PFSK-1 (cell line): ENCODE data around the gene RFT1.

Experiments
- FOXP2 ChIP-seq: optimal IDR thresholded peaks from 2 replicates; pipeline ENCODE3; 2011; ENCODE audit warnings: borderline replicate concordance, control low read depth, inconsistent platforms; ENCODE audit not compliant: insufficient read depth; ENCODE audit errors: extremely low read length, extremely low read depth
- POLR2AphosphoS5 ChIP-seq: IDR thresholded peaks from 2 replicates; pipeline ENCODE4 v1.6.1; 2012; ENCODE audit warnings: low read depth, mild to moderate bottlenecking, control low read depth, low read length, moderate library complexity
- SIN3A ChIP-seq: IDR thresholded peaks from 2 replicates; pipeline ENCODE4 v1.6.1; 2012; ENCODE audit warnings: mild to moderate bottlenecking, low read length, moderate library complexity, borderline replicate concordance; ENCODE audit not compliant: insufficient read depth
- TAF1 ChIP-seq: IDR thresholded peaks from 2 replicates; pipeline ENCODE4 v1.6.1; 2012; ENCODE audit warnings: low read length, control low read depth, borderline replicate concordance; ENCODE audit not compliant: insufficient read depth
- TF ChIP-seq, protein P1 (sequence below), 2 experiments: IDR thresholded peaks; 2 replicates each; pipeline versions ENCODE4 v1.6.1 to v1.8.0; 2011 to 2012; ENCODE audit warnings: low read depth in 2 of 2, low read length in 2 of 2, control low read depth in 1 of 2, inconsistent platforms in 1 of 2, mild to moderate bottlenecking in 1 of 2, moderate library complexity in 1 of 2; ENCODE audit not compliant: insufficient read depth in 1 of 2

RFT1 gene

GRCh38 chr3:53103397-53104296 lies 26.6 kb downstream of the RFT1 start:
- TF ChIP-seq FOXP2 (no peak), POLR2AphosphoS5 (no peak), SIN3A (no peak), TAF1 (no peak)
- TF ChIP-seq, protein P1, sequence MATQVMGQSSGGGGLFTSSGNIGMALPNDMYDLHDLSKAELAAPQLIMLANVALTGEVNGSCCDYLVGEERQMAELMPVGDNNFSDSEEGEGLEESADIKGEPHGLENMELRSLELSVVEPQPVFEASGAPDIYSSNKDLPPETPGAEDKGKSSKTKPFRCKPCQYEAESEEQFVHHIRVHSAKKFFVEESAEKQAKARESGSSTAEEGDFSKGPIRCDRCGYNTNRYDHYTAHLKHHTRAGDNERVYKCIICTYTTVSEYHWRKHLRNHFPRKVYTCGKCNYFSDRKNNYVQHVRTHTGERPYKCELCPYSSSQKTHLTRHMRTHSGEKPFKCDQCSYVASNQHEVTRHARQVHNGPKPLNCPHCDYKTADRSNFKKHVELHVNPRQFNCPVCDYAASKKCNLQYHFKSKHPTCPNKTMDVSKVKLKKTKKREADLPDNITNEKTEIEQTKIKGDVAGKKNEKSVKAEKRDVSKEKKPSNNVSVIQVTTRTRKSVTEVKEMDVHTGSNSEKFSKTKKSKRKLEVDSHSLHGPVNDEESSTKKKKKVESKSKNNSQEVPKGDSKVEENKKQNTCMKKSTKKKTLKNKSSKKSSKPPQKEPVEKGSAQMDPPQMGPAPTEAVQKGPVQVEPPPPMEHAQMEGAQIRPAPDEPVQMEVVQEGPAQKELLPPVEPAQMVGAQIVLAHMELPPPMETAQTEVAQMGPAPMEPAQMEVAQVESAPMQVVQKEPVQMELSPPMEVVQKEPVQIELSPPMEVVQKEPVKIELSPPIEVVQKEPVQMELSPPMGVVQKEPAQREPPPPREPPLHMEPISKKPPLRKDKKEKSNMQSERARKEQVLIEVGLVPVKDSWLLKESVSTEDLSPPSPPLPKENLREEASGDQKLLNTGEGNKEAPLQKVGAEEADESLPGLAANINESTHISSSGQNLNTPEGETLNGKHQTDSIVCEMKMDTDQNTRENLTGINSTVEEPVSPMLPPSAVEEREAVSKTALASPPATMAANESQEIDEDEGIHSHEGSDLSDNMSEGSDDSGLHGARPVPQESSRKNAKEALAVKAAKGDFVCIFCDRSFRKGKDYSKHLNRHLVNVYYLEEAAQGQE (IDR thresholded peaks at IDR 0.05; ENCODE audit: insufficient read depth in 1 of 2, low read depth in 2 of 2, low read length in 2 of 2), result no peak

- TF ChIP-seq, protein P1 (IDR thresholded peaks at IDR 0.05; ENCODE audit: insufficient read depth in 1 of 2, low read depth in 2 of 2, low read length in 2 of 2), result no peak
- TF ChIP-seq FOXP2, result no peak
- no peak for TF ChIP-seq SIN3A
- no peak for TF ChIP-seq TAF1
Observed at GRCh38 chr3:53102601-53103147, 27.6 kb downstream of the RFT1 start.

GRCh38 chr3:53101956-53102355 lies 28.3 kb downstream of the RFT1 start:
- no peak for TF ChIP-seq FOXP2
- TF ChIP-seq, protein P1 (IDR thresholded peaks at IDR 0.05; ENCODE audit: insufficient read depth in 1 of 2, low read depth in 2 of 2, low read length in 2 of 2), result no peak
- no peak for TF ChIP-seq TAF1
- TF ChIP-seq POLR2AphosphoS5, result no peak
- no peak for TF ChIP-seq SIN3A

DNA sequence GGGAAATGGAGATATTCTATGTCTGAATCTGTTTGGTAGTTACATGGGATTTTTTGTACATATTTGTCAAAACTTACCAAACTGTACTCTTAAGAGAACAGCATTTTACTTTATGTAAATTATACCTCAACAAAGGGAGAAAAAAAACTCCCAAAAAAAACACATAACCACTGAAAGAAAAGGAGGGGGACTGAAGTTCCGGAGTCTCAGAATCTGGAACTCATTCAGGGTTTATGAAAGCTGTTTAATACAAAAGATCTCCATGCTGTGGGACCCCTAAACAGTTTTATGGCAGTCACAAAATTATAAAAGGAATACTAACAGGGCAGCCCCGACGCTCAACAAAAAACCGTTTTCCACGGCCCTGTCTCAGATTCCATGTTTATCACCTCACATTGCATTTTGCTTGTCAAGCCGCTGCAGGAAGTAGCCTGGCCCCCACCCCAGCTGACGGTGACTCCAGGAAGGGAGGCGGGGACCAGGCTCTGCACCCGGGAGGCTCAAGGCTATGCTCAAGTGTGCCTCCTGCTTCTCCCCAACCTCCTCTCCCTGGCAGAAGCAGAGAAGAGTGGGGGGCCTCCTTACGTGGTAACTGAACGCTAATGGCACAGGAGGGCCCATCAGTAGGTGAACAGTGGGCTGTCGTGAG lies 29.3 kb downstream of the RFT1 start:
- TF ChIP-seq SIN3A, result no peak
- TF ChIP-seq FOXP2, result no peak
- TF ChIP-seq TAF1, result no peak
- TF ChIP-seq, protein P1 (IDR thresholded peaks at IDR 0.05; ENCODE audit: insufficient read depth in 1 of 2, low read depth in 2 of 2, low read length in 2 of 2), result no peak
- no peak for TF ChIP-seq POLR2AphosphoS5
